TTC549 (cell line): ENCODE data around the gene KBTBD13.
"Not testable (repeated sequence)": the region's sequence is repeated elsewhere in the genome, so short reads cannot be mapped to it uniquely, and the experiment has no call there.

ENCODE experiments used
- FAIRE-seq: peaks from 2 replicates; lab custom pipeline; 2012; peaks lifted over from hg19 to GRCh38; lab: Jason Lieb, UNC

The KBTBD13 gene

DNA sequence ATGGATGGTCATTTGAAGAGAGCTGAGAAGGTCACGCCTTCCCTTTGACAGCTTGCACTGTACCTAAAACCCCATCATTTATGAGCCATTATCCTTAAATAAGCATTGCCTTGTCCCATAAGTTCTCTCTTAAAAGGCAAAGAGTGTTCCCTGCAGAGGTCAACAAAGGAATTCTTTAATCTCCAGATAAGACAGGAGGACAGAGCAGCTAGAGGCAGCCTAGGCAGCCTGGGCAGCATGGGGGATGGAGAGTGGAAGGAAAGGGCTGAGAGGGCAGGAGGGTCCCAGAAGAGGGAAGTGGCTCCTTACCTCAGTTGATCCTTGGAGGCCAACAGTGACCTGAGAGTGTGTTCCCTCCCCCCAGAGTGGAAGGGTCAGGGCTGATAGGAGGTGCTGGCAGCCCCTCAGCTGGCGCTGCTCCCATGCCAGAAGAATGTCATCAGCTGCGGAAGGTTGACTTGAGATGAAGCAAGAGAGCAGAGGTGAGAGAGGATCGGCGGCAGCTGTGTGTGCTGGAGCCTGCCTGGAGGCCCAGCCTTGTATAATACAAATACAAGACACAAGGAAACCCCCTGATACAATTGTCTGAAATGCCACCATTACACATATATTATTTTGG is 12.8 kb downstream of the KBTBD13 start:
- FAIRE-seq: no peak

GRCh38 chr15:65091946-65092770 is 15.6 kb downstream of the KBTBD13 start:
- FAIRE-seq: no peak

DNA sequence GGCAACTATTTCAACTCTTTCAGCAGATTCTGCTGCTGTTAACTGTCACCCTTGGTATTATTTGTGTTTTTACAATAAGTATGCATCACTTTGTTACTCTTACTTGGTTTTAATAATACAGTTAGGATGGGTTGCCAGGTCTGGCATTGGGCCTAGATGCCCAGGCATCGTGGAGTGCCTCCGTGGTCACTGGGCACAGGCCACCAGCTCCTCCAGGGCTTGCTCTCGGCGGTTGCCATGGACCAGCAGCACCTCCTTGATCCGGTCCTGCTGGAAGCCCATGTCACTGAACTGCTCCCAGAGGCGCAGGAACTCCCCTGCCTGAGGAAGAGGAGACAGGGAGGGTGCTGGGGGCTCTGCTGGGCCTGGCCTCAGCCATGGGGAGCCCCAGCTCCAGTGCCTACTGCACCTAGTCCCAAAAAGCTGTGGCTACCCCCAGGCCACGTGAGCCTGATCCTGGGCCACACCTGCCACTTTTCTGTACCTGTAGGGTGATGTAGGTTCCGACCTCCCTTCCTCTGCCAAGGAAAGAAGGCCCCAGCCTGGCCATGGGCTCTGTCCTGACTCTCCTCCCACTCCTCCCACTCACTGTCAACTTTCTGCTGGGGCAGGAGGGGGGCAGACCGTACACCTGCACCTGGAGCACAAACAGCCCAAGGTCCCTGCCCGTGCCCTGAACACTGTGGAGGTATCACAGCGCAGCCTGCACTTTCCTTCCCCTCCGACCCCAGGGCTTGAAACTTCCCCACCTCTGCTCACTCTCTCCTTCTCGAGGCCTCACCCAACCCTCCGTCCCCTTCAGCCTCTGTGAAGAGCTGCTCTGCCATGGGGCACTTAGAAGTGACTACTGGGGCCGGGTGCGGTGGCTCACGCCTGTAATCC is 16.6 kb downstream of the KBTBD13 start:
- FAIRE-seq: no peak

GRCh38 chr15:65093793-65094170 is 17.2 kb downstream of the KBTBD13 start:
- not testable (repeated sequence) for FAIRE-seq

DNA sequence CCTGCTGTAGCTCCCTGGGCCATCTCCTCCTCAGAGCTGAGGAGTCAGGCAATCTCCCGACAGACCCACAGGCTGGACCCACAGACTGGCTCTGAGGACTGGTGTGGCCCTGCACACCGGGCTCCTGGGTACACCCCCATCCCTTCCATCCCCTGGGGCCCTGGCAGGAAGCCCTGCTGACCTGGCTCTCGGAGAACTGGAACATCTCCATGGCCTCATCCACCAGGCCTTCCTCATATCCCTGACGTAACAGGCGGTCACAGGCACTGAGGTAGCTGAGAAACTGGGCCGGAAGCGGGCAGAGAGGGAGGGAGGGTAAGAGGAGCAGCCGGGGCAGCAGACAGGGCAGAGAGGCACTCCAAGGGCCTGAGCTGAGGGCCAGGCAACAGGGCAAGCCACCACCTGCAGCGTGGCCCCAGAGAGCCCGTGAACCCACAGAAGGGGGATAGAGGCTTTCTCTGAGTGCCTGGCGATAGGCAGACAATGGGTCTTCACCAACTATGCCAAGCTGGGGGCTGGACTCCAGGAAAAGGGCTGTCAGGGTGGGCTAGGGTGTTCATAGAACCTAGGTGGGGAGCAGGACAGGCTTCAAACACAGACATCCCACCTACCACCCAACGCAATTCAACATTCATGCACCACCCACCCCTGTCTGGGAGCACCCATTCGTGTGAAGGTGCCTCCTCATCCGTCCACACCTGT is 17.9 kb downstream of the KBTBD13 start:
- no peak for FAIRE-seq

- FAIRE-seq: no peak
Measured at GRCh38 chr15:65095011-65095746, 18.6 kb downstream of the KBTBD13 start.

DNA sequence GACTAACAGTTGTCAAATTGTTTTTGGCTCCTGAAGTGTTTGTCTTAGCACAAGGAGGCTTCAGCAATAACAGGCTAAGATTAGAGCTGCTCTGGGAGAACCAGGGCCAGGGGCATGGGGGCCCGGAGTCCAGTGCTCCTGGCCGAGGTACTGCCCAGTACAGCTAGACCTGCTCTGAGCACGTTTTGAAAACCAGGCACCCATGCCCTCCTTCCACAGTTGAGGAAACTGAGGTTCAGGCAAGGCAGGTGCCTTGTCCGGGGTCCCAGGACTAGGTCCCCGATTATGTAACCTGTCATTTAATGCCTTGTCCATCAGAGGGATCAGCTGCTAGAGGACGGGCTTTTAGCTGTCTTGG is 19.2 kb downstream of the KBTBD13 start:
- no peak for FAIRE-seq

DNA sequence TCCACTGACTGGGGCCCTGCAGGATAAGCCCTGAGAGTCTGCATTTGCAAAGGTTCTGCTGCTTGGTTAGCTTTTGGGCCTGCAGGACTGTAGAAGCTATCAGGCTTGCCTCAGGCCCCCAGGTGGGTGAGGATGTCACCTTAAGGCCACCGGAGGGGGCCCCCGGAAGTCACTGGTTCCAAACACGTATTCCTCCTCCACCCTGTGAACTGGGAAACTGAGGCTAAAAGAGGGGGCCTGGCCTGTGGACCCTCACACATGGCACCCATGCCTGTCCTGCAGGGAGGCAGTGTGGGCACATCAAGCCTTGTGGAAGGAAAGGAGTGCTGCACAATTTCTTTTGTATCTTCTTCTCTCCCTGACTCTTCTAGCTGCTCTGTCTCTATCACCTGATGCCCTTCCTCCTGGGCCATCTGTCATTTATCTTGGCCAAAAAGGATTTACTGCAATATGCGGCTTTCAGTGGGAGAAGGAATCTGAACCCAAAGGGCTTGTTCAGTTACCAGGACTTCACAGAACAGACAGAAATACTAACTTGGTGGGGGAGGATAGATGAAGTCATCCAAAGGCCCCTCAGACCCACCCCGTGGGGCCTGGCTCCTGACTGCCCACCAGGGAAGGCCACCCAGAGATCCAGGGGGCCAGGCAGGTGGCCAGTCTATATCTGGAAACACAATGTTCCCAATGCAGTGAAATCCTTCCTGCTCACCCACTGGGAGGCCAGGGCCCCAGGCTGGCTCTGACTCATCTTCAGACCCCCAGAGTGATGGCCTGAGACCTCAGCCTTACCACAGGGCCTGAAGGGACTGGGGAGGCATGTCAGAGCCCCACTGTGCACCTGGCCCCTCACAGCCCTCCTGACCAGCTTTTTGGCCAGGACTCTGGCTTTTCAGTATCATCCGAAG is 20.2 kb downstream of the KBTBD13 start:
- FAIRE-seq: no peak

- FAIRE-seq: no peak
Measured at GRCh38 chr15:65097651-65098263, 21.2 kb downstream of the KBTBD13 start.

DNA sequence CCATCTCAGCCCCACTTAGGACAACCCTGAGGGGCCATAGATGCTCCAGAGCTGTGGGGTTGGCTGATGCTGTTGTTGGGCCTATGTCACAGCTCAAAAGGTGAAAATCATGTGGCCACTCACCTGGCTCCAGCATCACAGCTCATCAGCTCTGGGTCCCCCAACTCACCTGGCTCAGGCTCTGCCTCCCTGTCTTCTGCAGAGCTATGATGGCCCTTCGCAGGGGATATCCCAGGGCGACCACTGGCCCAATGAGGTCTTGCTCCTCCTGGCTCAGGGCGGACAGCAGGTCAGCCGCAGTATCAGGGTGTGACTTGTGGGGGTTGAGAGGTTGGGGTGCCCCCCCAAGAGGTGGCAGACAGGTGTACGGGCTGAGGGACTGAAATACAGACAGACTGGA is 22.8 kb downstream of the KBTBD13 start:
- no peak for FAIRE-seq

- FAIRE-seq: not testable (repeated sequence)
Measured at GRCh38 chr15:65099801-65100200, 23.3 kb downstream of the KBTBD13 start.

- no peak for FAIRE-seq
Measured at GRCh38 chr15:65100442-65100841, 23.9 kb downstream of the KBTBD13 start.

DNA sequence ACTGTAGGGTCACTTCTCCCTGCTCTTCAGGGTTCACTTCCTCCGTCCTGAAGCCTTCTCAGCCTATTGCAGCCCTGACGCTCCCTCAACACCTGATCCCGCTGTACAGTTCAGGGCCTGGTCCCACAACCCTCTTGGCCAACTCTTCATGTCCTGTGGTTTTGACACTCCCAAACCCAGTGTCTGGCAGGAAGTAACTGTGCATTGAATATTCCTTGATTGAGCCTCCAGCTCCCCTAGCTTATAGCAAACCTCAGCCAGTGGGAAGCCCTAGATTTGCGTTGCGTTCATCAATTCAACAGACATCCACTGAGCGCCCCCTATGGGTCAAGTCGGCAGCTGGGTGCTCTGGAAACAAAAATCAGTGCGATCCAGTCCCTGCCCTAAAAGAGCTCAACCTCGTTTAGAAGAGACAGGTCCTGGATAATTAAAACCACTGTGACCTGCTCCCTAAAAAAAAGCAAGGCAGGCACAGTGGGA is 24.9 kb downstream of the KBTBD13 start:
- FAIRE-seq: no peak

DNA sequence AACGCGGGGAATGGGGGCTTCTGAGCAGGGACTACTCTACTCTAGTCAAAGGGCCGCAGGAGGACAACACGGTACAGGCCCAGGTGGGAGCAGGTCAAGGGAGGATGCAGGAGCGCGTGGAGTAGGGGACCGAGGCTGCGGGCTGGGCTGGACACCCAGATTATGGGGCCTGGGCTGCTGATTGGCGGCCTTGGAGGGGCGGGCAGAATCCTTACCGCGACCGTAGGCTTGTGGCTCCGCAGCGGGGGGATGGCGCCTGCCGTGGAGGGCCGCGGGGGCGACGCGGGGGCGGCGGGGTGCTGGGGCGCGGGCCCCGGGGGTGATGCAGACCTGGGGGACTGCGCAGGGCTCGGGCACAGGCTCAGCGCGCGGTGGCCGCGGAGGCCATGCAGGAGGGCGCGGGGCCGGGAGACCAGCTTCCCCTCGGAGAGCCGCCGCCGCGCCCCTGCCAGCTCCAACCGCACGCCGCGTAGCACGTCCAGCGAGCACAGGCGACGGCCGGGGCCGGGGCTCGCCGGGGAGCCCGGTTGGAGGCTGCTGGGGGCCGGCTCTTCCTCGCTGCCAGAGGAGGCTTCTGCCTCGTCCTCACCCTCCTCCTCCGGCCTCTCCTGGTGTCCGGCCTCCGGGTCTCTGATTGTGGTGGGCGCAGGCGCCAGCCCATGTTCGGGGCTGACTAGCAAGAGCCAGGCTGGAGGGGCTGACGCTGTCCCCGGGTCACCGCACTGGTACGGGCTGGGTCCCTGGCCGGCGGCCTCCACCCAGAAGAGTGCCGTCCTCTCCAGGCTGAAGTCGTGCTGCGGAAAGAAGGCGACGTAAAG is 25.6 kb downstream of the KBTBD13 start:
- no peak for FAIRE-seq

DNA sequence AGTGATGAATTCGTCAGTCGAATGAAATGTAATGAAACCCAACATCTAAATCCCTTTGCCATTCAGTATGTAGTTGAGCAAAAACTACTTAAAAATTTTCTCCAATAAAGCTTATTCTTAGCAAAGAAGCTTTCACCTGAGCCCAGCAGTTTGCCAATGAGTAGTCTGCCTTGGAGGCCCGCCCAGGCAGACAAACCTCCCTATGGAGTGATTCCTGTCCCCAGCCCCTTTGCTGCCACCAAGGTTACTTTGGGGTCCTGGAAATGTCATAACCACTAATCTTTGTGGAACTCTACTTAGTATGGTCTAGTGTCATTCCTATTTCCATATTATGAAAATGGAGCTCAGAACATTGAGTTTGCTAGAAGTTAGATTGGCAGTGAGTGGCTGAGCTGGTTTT is 26.4 kb downstream of the KBTBD13 start:
- no peak for FAIRE-seq

DNA sequence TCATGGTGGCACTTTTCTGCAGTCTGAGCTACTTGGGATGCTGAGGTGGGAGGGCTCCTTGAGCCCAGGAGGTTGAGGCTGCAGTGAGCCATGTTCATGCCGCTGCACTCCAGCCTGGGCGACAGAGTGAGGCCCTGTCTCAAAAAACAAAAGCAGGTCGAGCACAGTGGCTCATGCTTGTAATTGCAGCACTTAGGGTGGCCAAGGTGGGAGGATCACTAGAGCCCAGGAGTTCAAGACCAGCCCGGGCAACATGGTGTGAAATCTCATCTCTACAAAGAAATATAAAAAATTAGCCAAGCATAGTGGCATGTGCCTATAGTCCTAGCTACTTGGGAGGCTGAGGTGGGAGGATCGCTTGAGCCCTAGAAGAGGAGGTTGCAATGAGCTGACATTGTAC is 28.5 kb downstream of the KBTBD13 start:
- FAIRE-seq: no peak

DNA sequence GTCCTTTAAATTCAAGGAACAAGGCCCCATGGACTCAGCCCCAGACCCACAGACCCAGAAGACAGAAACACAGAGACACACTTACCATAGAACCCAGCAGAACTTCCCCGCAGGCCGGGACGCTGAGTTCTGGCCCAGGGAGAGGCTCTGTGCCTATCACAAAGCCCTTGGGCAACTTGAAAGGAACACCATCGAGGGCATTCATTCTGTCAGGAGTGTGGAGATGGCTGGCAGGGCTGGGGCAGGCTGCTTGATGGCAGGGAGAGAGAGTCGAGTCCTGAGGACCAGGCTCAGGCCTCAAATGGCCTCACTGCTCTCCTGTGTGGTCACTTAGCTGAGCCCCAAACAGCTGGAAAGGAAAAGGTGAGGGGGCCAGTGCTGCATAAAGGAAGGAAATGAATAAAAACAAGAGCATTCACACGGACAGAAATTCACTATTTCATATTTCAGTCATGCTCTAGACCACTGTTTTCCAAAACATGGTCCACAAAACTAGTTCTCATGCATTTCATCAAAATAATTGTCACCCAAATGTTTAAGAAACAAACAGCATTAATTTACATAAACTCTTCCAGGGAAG is 29.6 kb downstream of the KBTBD13 start:
- FAIRE-seq: no peak

DNA sequence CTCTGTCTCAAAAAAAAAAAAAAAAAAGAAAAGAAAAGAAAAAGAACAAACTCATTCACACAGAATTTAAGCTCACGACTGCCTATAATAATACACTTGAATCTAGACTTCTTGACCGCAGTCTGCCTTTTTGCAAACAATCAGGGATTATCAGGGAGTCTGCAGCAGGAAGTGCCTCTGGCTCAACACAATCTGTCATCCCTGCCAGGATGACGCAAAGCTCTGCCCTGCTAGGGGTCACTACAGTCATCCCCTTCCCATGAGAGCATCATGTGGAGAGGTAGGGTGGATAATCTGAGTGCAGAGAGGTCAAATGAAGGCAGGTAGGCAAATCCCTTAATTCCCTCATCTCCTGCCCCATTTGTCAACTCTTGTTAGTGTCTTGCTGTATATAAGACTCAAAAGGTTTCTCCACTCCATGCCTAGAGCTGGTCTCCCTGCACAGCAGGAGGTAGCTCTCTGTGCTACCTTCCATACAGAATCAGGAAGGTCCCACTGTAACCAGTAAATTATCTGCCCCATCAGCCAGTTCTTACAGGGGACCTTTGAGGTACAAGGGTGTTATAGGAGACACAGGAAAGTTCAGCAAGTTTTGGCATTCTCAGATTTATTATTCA is 34.2 kb downstream of the KBTBD13 start:
- no peak for FAIRE-seq
